Smooth muscle cell (in vitro differentiated cells): ENCODE measurements around the gene MAP4K5. TPM values are rescaled to one million over a fixed set of nuclear protein-coding genes. Genes with fewer than 3 reads are reported as not detected.

Experiments
- DNase-seq: peaks from one replicate; lab custom pipeline; 2025; ENCODE audit not compliant: unreplicated experiment; lab: John Stamatoyannopoulos, UW
- H2AFZ ChIP-seq: fragments of 200-600 bp; sonication (generic); 2 replicates; pipeline ENCODE4 v1.6.0; 2016; ENCODE audit warnings: antibody characterized with exemption, low read depth, mild to moderate bottlenecking
- H3F3A ChIP-seq: fragments of 200-600 bp; sonication (generic); 2 replicates; pipeline ENCODE4 v1.6.0; 2017; ENCODE audit warnings: antibody characterized with exemption, low read depth
- H3K27ac ChIP-seq: fragments of 200-600 bp; sonication (generic); 2 replicates; pipeline ENCODE4 v1.5.1; 2016; ENCODE audit warnings: low read depth, mild to moderate bottlenecking
- H3K27me3 ChIP-seq: fragments of 200-600 bp; sonication (generic); 2 replicates; pipeline ENCODE4 v1.6.1; 2016; ENCODE audit warnings: low read depth, mild to moderate bottlenecking
- H3K36me3 ChIP-seq: fragments of 200-600 bp; sonication (generic); 2 replicates; pipeline ENCODE4 v1.5.1; 2016; ENCODE audit warnings: low read depth
- H3K4me1 ChIP-seq: fragments of 200-600 bp; sonication (generic); 2 replicates; pipeline ENCODE4 v1.5.1; 2016; ENCODE audit warnings: low read depth
- H3K4me2 ChIP-seq: fragments of 200-600 bp; sonication (generic); 2 replicates; pipeline ENCODE4 v1.6.0; 2016; ENCODE audit warnings: mild to moderate bottlenecking
- H3K4me3 ChIP-seq: fragments of 200-600 bp; sonication (generic); 2 replicates; pipeline ENCODE4 v1.5.1; 2016; ENCODE audit warnings: mild to moderate bottlenecking
- H3K79me2 ChIP-seq: fragments of 200-600 bp; sonication (generic); 2 replicates; pipeline ENCODE4 v1.6.0; 2016; ENCODE audit warnings: low read depth, mild to moderate bottlenecking
- H3K9ac ChIP-seq: fragments of 200-600 bp; sonication (generic); 2 replicates; pipeline ENCODE4 v1.6.0; 2016; ENCODE audit warnings: low read depth
- H3K9me3 ChIP-seq: fragments of 200-600 bp; sonication (generic); replicated peaks from 2 replicates; pipeline ENCODE4 v1.5.1; 2016; ENCODE audit warnings: low read depth
- H4K20me1 ChIP-seq: fragments of 200-600 bp; sonication (generic); 2 replicates; pipeline ENCODE4 v1.6.0; 2016; ENCODE audit warnings: low read depth
- WGBS: methylation state at CpG from one replicate; pipeline ENCODE4 v1.1.7; 2016; ENCODE audit warnings: low lambda C conversion rate; 5-methylcytosine and 5-hydroxymethylcytosine counted together
- polyA plus RNA-seq: library from polyadenylated mRNA; unstranded; fragments of >200 nt; fragmentation: Nextera tagmentation; extraction: Ambion mirVana; gene quantifications from 2 replicates; pipeline ENCODE4 v1.2.1, GENCODE V29; 2016
- total RNA-seq: library from RNA; depleted of rRNA; stranded (reverse); fragments of >200 nt; gene quantifications from 2 replicates; pipeline ENCODE4 v1.2.3, GENCODE V29; 2014
- TF ChIP-seq, protein P1 (sequence below): fragments of 200-600 bp; sonication (generic); IDR thresholded peaks from 2 replicates; pipeline ENCODE4 v1.5.1; 2017; ENCODE audit warnings: borderline replicate concordance, mild to moderate bottlenecking, antibody characterized with exemption; ENCODE audit not compliant: insufficient read depth, poor library complexity, severe bottlenecking

MAP4K5 gene
- total and polyA plus RNA-seq, 2 experiments from 2014 or later = 35.4 to 115 TPM

DNA sequence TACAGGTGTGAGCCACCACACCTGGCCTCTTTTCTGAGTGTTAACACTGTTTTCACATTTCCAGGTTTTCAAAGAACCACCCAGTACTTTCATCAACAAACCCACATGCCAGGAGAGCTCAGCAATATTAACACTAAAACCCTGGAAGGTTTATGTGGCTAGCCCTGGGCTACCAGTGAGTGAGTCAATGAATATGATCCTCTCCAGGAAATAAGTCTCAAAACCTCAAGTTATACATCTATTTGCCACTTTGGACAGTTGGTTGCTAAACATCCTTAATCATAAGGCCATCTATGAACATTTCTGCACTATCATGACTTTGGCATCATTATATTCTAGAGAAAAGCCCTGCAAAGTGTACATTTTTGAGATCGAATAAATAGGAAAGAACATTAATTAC, 129.4 kb downstream of the MAP4K5 start:
- H3K4me2 ChIP-seq = no peak overlapping the region
- TF ChIP-seq, protein P1, sequence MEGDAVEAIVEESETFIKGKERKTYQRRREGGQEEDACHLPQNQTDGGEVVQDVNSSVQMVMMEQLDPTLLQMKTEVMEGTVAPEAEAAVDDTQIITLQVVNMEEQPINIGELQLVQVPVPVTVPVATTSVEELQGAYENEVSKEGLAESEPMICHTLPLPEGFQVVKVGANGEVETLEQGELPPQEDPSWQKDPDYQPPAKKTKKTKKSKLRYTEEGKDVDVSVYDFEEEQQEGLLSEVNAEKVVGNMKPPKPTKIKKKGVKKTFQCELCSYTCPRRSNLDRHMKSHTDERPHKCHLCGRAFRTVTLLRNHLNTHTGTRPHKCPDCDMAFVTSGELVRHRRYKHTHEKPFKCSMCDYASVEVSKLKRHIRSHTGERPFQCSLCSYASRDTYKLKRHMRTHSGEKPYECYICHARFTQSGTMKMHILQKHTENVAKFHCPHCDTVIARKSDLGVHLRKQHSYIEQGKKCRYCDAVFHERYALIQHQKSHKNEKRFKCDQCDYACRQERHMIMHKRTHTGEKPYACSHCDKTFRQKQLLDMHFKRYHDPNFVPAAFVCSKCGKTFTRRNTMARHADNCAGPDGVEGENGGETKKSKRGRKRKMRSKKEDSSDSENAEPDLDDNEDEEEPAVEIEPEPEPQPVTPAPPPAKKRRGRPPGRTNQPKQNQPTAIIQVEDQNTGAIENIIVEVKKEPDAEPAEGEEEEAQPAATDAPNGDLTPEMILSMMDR = no peak
- H3F3A ChIP-seq = peaks cover 9% of the 10 kb centered on the region
- H3K27me3 ChIP-seq = no peaks in the 10 kb centered on the region
- H3K9me3 ChIP-seq = no peaks in the 10 kb centered on the region
- no peaks in the 10 kb centered on the region for H3K4me1 ChIP-seq
- no peak overlapping the region for H2AFZ ChIP-seq
- no peak overlapping the region for H3K9ac ChIP-seq
- H3K4me3 ChIP-seq = no peak overlapping the region
- H3K36me3 ChIP-seq = no peaks in the 10 kb centered on the region
- 81% methylated on average over 1 of the region's 1 CpG for WGBS
- H4K20me1 ChIP-seq = no peaks in the 10 kb centered on the region
- H3K27ac ChIP-seq = peak overlapping the region; percentile 39
- H3K79me2 ChIP-seq = no peaks in the 10 kb centered on the region
- no peak for DNase-seq

DNA sequence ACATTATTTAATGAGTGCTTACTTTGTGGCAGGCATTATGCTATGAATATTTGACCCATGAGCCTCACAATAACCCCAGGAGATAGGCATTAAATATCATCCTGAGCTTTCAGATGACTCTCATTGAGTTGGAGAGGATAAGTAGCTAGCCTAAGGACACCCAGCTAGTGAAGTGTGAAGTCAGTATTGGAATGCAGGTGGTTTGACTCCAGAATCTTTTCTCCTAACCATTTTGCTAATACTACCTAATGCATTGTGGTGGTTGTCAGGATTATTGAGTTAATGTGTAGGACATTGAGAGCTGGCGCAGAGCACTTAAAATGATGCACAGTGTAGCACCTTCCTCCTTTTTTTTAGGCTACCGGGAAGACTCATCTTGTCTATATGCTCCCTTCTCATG, 131.9 kb downstream of the MAP4K5 start:
- H3K4me1 ChIP-seq = no peaks in the 10 kb centered on the region
- WGBS = 98% methylated on average over 2 of the region's 2 CpGs
- H2AFZ ChIP-seq = no peak overlapping the region
- TF ChIP-seq, protein P1 = no peak
- DNase-seq = no peak
- H3K4me3 ChIP-seq = no peak overlapping the region
- peaks cover 9% of the 10 kb centered on the region for H3F3A ChIP-seq
- H4K20me1 ChIP-seq = no peaks in the 10 kb centered on the region
- no peak overlapping the region for H3K9ac ChIP-seq
- no peaks in the 10 kb centered on the region for H3K9me3 ChIP-seq
- H3K27ac ChIP-seq = no peak overlapping the region
- no peaks in the 10 kb centered on the region for H3K36me3 ChIP-seq
- H3K4me2 ChIP-seq = no peak overlapping the region
- no peaks in the 10 kb centered on the region for H3K27me3 ChIP-seq
- H3K79me2 ChIP-seq = no peaks in the 10 kb centered on the region

DNA sequence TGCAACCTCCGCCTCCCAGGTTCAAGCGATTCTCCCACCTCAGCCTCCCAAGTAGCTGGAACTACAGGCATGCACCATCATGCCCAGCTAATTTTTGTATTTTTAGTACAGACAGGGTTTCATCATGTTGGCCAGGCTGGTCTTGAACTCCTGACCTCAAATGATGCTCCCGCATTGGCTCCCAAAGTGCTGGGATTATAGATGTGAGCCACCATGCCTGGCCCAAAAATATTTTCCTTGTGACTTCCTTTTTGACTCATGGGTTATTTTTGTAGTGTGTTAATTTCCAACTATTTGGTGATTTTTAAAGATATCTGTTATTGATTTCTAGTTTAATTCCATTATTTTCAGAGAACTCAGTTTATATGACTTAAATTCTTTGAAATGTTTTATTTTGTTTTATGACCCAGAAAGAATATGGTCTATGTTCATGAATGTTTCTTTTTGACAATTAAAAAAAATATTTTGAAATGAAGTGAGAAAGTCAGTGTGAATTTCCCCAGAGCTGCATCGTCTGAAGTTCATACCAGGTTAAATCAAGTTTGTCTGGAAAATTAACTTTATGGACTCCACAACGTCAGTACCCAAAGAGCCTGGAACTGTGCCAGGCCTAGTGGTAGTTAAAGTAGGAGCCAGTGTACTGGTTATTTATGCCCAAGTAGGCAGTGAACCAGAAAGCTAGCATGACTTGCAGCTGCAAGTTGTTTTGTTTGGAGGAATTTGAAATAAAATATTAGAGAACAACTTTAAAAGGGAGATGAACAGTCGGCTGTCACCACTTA, 132.9 kb downstream of the MAP4K5 start:
- no peaks in the 10 kb centered on the region for H3K4me1 ChIP-seq
- no peak overlapping the region for H3K4me3 ChIP-seq
- TF ChIP-seq, protein P1 = no peak
- H3K27me3 ChIP-seq = no peaks in the 10 kb centered on the region
- H3K36me3 ChIP-seq = no peaks in the 10 kb centered on the region
- no peaks in the 10 kb centered on the region for H4K20me1 ChIP-seq
- H3K4me2 ChIP-seq = no peak overlapping the region
- peaks cover 6% of the 10 kb centered on the region for H3F3A ChIP-seq
- 81% methylated on average over 6 of the region's 6 CpGs for WGBS
- H3K9ac ChIP-seq = no peak overlapping the region
- H3K27ac ChIP-seq = no peak overlapping the region
- no peak for DNase-seq
- no peaks in the 10 kb centered on the region for H3K79me2 ChIP-seq
- no peaks in the 10 kb centered on the region for H3K9me3 ChIP-seq
- H2AFZ ChIP-seq = no peak overlapping the region

DNA sequence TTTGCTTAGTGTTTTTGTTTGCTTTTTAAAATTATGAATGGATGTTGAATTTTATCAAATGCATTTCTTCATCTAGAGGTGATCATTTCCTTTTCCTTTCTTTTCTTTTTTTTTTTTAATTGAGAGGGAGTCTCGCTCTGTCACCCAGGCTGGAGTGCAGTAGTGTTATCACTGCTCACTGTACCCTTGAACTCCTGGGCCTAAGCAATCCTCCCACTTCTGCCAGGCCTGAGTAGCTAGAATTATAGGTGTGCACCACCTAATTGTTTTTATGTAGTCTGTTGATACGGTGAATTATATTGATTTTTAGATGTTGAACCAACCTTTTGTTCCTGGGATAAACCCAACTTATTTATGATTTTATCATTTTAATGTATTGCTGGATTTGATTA, 134.2 kb downstream of the MAP4K5 start:
- no peak overlapping the region for H3K9ac ChIP-seq
- no peaks in the 10 kb centered on the region for H3F3A ChIP-seq
- TF ChIP-seq, protein P1 = no peak

More for the DNA sequence above, 134.2 kb downstream of the MAP4K5 start:
- no peaks in the 10 kb centered on the region for H3K27me3 ChIP-seq
- no peaks in the 10 kb centered on the region for H3K36me3 ChIP-seq
- H2AFZ ChIP-seq = no peak overlapping the region
- no peak for DNase-seq
- H3K9me3 ChIP-seq = no peaks in the 10 kb centered on the region
- WGBS = 95% methylated on average over 2 of the region's 2 CpGs
- no peak overlapping the region for H3K4me3 ChIP-seq
- H3K4me1 ChIP-seq = no peaks in the 10 kb centered on the region
- no peak overlapping the region for H3K27ac ChIP-seq
- peak overlapping the region; percentile 99 for H3K4me2 ChIP-seq
- no peaks in the 10 kb centered on the region for H3K79me2 ChIP-seq
- no peaks in the 10 kb centered on the region for H4K20me1 ChIP-seq
